Stimulated activated CD8-positive, alpha-beta memory T cell treated with anti-CD3 and anti-CD28 coated beads, Interleukin-15, amount 100 ng/mL, for 24 hours (primary cell): ENCODE measurements around the gene SH3PXD2A.

ENCODE experiments used
- DNase-seq: peaks from one replicate; pipeline ENCODE4 v3.0.0-alpha.2; 2020; ENCODE audit warnings: low read depth

The SH3PXD2A gene

DNA sequence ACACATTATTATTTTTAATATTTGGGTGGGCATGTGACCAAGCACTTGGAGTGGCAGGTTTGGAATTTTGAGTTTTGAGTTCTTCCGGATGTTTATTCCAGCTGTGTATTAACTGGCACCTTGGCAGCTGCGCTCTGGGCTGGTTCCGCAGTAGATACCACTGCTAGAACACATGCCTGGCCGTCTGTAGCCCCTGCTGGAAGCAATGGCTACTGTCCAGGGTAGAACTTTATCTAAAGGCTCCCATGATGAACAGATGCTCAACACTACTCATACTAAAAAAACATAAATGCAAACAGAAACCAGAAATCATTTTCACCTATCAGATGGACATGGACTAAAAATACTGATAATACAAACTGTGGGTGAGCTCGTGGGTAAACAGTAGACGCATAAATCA, 19.4 kb upstream of the SH3PXD2A start:
- DNase-seq, result no peak

DNA sequence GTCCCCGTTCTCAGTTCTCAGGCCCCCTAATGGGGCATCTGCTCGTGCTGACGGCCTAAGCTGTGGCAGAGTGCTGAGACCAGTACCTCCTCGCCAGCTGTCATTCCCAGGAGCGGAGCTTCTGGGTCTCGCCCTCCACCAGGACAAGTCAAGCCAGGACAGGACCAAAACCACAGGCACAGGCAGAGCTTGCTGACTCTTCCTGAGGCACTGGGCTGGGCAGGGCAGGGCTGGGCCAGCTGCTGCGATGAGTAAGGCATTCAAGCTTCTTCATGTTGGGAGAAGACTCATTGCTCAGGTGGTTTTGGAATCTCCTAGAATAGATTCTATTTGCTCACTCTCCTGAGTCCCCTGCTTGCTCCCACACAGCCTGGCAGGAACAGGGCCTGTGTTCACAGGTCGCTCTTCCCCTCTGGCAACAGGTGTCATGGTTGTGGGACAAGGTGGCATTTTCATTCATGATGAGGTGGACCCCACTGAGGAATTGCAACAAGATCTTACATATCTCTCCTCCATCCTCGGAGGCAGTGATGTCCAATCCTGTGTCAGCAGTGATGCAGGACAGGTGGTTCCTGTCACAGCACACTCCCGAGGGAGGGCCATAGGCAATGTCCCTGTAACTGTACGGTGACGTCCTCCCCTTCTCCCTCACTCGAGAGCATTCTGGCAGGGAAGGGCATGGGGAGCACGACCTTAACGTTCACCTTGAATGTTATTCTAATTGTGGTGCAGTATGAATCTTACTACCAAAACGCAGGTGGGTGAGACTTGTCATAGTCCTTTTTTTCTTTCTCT, 17.0 kb upstream of the SH3PXD2A start:
- DNase-seq, result no peak

GRCh38 chr10:103871006-103871405, 15.6 kb upstream of the SH3PXD2A start:
- DNase-seq, result no peak

DNA sequence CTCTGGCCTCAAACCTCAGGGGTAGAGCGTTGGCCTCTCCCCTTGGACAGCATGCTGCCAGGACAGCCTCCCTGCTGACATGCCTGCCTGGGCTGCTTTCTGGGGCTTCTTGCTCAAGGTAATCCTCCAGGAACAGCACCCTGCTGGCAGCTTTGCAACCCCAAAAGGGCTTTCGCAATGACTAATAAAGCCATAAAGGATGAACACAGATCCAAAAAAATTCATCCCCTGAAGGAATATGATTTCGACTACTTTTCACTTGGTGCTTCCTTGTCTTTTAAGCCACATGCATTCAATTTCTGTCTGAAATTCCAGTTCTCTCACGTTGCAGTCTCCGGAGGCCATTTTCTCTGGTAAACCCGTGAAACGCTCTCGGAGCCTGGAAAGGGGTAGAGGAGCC, 15.1 kb upstream of the SH3PXD2A start:
- no peak for DNase-seq

GRCh38 chr10:103869336-103869735, 14.0 kb upstream of the SH3PXD2A start:
- DNase-seq, result no peak

DNA sequence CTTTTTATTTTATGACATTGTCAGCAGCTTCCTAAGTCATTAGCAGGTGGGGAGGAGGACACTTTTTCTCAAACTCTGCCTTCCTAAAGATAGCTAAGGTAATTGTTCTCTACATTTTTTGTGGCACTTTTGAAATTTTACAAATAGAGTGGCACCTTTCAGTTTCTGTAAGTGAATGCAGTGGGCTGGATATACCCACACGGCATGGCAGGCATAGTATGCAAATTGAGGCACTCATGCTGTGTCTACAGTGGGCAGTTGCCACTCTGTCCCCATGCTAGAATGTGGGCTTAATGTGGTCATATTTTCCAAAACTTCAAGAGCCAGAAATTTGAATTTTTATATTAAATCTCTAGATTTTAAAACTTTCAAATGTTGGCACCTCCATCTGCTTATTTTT, 12.8 kb upstream of the SH3PXD2A start:
- DNase-seq, result no peak

DNA sequence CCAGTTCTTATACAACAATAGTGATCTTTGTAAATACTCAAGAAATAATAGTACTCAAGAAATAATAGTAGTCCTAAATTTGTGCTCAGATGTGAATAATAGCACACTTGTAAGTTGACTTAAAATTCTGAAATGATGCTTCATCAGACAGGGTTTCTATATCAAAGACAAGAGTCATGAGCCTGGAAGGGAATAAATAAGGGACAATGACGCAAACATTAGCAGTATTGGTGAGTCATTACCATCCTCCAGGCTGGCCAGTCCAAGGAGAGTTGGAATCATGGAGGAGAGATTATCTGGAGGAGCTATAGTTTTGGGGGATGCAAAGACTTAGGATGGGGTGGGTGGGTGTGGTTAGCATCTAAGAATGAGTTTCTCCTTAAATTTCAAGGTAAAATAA, 6.1 kb upstream of the SH3PXD2A start:
- no peak for DNase-seq

DNA sequence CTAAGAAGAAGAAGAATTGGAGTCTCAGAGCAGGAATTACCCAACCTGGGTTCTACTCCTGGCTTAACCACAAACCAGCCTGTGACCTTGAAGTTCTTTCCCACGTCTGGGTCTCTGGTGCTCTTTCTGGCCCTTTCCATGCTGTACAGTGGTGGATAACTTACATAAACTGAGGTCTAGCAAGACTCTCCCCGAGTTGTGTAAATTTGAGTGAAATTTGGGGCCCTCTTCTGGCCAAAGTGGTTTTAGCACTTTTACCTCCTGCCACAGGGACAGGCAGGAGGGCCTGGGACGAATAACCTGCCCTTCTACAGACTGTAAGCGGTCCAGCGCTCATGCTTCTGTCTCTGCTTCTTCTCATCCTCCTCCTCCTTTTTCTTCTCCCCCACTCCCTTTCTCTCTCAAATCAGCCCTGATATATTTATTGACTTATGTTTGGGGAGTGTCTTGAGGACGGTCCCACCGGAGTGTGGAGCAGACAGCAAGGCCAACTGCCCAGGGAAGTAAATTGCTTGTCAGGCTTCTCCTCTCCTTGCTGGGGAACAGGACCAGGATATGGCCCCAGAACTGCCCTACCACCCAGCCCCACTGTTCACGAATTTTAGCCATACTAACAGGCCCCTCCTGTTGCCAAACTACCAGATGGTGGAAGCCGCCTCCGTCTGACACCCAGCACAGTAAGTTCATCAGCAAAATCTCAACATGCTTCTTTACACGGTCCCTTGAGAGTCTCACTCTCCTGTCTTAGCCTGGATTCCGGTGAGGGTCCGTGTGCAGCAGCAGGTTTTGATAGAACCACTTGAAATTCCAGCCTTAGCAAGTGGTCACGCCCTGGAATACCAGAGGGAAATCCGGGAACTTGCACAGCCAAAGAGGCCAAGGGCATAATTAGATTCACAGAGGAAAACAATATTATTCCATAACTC, 4.0 kb upstream of the SH3PXD2A start:
- DNase-seq, result no peak

DNA sequence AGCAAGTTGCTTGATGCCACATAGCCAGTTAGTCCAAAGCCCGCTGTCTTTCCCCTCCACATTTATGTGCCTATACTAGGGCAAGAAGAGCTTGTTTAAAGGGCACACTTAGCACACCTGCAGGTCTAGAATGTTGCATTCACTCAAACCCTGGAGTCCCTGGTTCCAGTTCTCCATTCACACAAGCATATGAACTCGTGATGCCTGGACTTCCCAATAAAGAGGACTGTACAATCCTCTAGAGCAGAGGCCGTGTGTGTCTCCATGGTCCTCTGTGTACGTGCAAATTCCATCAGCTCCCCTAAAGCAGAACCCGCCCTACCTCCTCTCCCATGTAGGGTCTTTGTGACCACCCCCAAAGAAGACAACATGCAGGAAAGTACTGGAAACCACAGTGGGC, 3.0 kb upstream of the SH3PXD2A start:
- DNase-seq, result no peak

DNA sequence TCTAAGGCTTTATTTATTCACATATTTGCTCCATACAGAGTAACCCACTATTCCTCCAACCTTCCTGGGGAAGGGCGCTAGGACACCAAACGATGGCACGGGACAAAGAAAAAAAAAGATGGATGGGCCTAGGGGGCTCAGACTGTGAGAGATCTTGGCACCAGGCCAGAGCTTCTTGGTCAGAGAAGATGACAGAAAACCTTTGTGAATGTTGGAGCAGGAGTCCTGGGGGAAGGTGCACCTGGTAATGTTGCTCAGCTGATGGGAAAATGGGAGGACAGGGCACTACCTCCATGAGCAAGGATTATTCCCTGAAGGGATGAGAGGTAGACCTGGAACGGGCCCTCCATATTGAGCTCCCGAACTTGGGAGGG, 1.4 kb upstream of the SH3PXD2A start:
- DNase-seq, result no peak

DNA sequence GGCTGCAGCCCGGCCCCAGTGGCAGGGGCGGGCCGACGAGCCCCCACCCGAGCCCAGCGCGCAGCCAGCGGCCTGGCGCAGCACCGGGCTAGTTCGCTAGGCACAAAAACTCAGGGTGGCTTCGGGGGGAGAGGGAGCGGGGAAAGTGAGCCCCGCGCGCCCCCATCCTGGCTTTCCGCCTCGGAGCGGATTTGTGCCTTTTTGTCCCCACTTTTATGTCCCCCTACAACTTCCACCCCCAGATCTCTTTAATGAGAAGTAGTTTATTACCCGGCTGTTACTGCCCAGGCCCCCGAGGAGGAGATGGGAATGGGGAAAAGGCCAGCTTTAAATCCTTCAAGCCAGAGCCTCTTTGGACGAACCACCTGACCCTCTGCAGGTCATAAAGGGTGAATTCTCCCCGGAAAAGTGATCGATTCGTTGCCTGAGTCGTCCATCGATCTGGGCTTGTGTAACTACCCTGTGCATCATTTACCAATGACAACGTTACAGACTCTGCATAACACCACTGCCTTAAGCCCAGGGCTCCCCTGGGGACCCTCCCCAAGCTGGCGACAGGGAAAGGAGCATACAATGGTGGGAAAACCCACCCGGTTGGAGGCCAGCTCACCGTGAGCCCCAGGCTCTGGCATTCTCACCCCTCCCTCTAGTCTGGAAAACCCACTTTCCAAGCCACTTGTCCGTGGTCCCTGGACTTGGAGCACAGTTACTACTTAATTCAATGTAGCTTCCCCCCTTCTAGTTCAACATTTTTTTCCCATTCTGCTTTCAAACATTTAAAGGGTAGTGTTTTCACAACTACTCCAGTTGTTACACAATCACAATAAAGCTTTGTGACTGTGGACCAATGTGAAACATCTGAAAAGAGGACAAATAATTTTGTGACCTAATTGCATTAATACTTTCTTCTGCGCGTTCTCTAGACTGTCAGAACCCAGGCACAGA, 748 bp upstream of the SH3PXD2A start:
- DNase-seq, result no peak

DNA sequence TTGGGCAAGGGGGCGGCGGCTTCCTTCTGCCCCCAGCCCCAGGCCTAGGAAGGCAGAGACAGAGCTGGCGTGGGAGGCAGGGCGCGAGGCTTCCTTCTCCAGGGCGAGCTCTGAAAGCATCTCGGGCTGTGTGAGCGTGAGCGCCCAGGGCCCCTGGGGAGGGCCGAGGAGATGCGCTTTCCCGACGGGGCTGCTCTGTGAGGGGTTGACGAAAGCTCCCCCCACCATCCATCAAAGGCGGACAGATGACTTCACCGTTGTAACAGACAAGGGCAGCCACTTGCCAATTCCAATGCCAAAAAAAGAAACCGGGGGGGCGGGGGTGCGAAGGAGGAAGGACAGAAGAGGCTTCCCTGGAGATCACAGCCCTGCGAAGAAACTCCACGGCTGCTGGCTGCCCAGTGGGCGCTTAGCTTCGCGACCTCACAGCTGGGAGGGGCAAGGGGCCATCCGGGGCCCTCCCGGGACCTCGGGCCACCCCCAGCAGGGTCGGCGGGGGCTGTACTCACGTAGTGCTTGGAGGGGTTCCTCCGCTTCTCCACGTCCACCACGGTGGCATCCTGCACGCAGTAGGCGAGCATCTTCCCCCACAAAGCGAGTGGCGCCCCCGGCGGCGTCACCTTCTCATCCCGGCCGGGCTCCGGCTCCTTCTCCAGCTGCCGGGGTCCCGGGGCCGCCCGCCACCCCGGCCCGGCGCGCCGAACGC, 537 bp downstream of the SH3PXD2A start:
- DNase-seq, result no peak

- no peak for DNase-seq
These were observed 1.1 kb downstream of the SH3PXD2A start for GRCh38 chr10:103854265-103854685.

DNA sequence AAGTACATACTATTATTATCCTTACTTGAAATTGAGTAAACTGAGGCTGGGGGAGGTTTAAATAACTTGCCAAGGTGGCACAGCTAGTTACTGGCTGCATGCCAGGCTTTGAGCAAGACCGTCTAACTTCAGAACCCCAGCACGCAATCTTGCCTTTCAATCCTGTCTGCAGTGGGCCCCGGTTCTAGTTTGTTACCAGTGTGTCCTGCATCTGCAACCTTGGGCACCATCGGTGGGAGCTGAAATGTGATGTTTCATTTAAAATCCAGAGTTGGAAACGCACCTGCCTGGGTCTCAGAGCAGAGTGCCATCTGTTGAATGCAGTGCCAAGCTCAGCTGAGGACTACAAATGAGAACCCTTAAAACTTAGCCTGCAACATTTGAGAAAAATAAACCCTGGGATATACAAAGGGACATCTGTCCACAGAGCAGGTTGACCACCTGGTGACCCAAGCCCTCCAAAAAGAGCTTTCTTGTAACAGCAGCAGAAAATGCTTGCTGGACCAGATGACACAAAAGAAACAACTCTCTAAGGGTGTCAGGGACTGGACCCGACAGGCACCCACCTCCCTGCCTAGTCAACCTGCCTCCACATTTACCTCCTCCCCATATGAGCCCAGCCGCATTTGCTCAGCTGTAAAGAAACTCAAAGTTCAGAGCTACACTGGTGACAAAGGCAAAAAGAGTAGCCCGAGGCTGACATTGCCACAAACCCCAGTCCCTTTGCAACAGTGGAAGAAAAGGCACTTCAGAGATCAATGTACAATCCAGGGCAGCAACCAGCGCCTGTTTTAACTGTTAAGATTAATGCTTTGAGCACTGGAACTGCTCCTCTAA, 1.7 kb downstream of the SH3PXD2A start:
- DNase-seq, result no peak

- DNase-seq, result no peak
These were observed 2.5 kb downstream of the SH3PXD2A start for GRCh38 chr10:103852856-103853255.

- no peak for DNase-seq
These were observed 3.1 kb downstream of the SH3PXD2A start for GRCh38 chr10:103852189-103852711.

- no peak for DNase-seq
These were observed 4.1 kb downstream of the SH3PXD2A start for GRCh38 chr10:103851261-103851660.

GRCh38 chr10:103850572-103850895, 4.8 kb downstream of the SH3PXD2A start:
- DNase-seq, result no peak

GRCh38 chr10:103849880-103850571, 5.3 kb downstream of the SH3PXD2A start:
- no peak for DNase-seq
